PC-9 (cell line): ENCODE data around the gene ALKBH5. TPM values are rescaled to one million over a fixed set of nuclear protein-coding genes. Genes with fewer than 3 reads are reported as not detected.
A peak's percentile ranks its signal among the peaks of the same experiment; 100 is the strongest.

ENCODE experiments used
- BruUV-seq: library from RNA; stranded (reverse); fragments of 400-500 nt; replicated peaks from 2 replicates; lab custom pipeline; 2021; lab: Mats Ljungman, UMichigan
- CTCF ChIA-PET: fragments of 300-600 bp; sonication (Branson Sonifier 250); formaldehyde crosslinking; loops from one replicate; lab custom pipeline; 2022; ENCODE audit warnings: antibody characterized with exemption; lab: Charles Lee
- POLR2A ChIA-PET: fragments of 300-600 bp; sonication (Branson Sonifier 250); formaldehyde crosslinking; loops from one replicate; lab custom pipeline; 2022; ENCODE audit warnings: antibody characterized with exemption; ENCODE audit not compliant: unreplicated experiment; lab: Charles Lee
- DNase-seq, 2 experiments: peaks; one replicate each; pipeline versions ENCODE4 v3.0.0 to v3.0.0-alpha.2; 2015 to 2022; ENCODE audit warnings: mixed read lengths in 1 of 2
- H2AFZ ChIP-seq: fragments of 200-600 bp; sonication (generic); 2 replicates; pipeline ENCODE4 v1.8.1; 2017; ENCODE audit warnings: antibody characterized with exemption
- H3F3A ChIP-seq: fragments of 200-600 bp; sonication (generic); 2 replicates; pipeline ENCODE4 v1.8.1; 2017; ENCODE audit warnings: antibody characterized with exemption, mild to moderate bottlenecking, low read depth; ENCODE audit not compliant: insufficient read depth
- H3K27ac ChIP-seq: fragments of 200-600 bp; sonication (generic); 2 replicates; pipeline ENCODE4 v1.6.1; 2016; ENCODE audit warnings: mixed run types
- H3K27me3 ChIP-seq: fragments of 200-600 bp; sonication (generic); 2 replicates; pipeline ENCODE4 v1.6.1; 2016; ENCODE audit warnings: low read depth, mixed run types; ENCODE audit not compliant: insufficient read depth
- H3K36me3 ChIP-seq: fragments of 200-600 bp; sonication (generic); 2 replicates; pipeline ENCODE4 v1.6.1; 2016; ENCODE audit warnings: low read depth, mixed run types
- H3K4me1 ChIP-seq: fragments of 200-600 bp; sonication (generic); replicated peaks from 2 replicates; pipeline ENCODE4 v1.6.1; 2016; ENCODE audit warnings: mixed run types; ENCODE audit not compliant: insufficient read depth
- H3K4me2 ChIP-seq: fragments of 200-600 bp; sonication (generic); 2 replicates; pipeline ENCODE4 v1.6.1; 2017; ENCODE audit warnings: mixed run types
- H3K4me3 ChIP-seq: fragments of 200-600 bp; sonication (generic); 2 replicates; pipeline ENCODE4 v1.6.1; 2016; ENCODE audit warnings: mixed run types
- H3K79me2 ChIP-seq: fragments of 200-600 bp; sonication (generic); 2 replicates; pipeline ENCODE4 v1.6.1; 2017; ENCODE audit warnings: low read depth, mixed run types
- H3K9me2 ChIP-seq: fragments of 200-600 bp; sonication (generic); 2 replicates; pipeline ENCODE4 v1.8.1; 2017; ENCODE audit warnings: mild to moderate bottlenecking; ENCODE audit not compliant: insufficient read depth
- H3K9me3 ChIP-seq: fragments of 200-600 bp; sonication (generic); 2 replicates; pipeline ENCODE4 v1.8.1; 2016; ENCODE audit warnings: low read depth; ENCODE audit not compliant: insufficient read depth
- H4K20me1 ChIP-seq: fragments of 200-600 bp; sonication (generic); 2 replicates; pipeline ENCODE4 v1.8.1; 2017; ENCODE audit not compliant: insufficient read depth
- CTCF ChIP-seq: fragments of 200-600 bp; sonication (generic); conservative IDR thresholded peaks from 2 replicates; pipeline ENCODE4 v1.6.1; 2017; ENCODE audit warnings: mixed run types, antibody characterized with exemption, mild to moderate bottlenecking, moderate library complexity
- EZH2 ChIP-seq: fragments of 200-600 bp; sonication (generic); IDR thresholded peaks from 2 replicates; pipeline ENCODE4 v1.8.0; 2017; ENCODE audit warnings: antibody characterized with exemption, low read depth
- intact Hi-C: fragments of 100-400 bp; cut with micrococcal nuclease; formaldehyde crosslinking; loops from one replicate; pipeline ENCODE4 v1.10.0; 2022; ENCODE audit not compliant: unreplicated experiment
- total RNA-seq: library from RNA; stranded (reverse); gene quantifications from 2 replicates; pipeline ENCODE4 v1.2.3, GENCODE V29; 2021

The ALKBH5 gene
- total RNA-seq, 1 experiment from 2014 or later = 117 TPM

- Histone ChIP-seq H3K79me2 (no peaks in the 10 kb centered on the region), H3K27me3 (no peaks in the 10 kb centered on the region), H3K4me2 (no peak overlapping the region), H2AFZ (no peak overlapping the region), H3K27ac (no peak overlapping the region), H3F3A (0 out of 2 replicates have a peak, but pooled peaks cover 11% of the 10 kb centered on the region), H3K4me1 (peaks cover 5% of the 10 kb centered on the region; the same call in 1 of the 2 replicates), H3K9me3 (no peaks in the 10 kb centered on the region), H4K20me1 (no peaks in the 10 kb centered on the region), H3K4me3 (no peak overlapping the region), H3K9me2 (no peaks in the 10 kb centered on the region), H3K36me3 (no peaks in the 10 kb centered on the region)
- POLR2A ChIA-PET = no interaction called here
- no peak for TF ChIP-seq CTCF
- no peak for TF ChIP-seq EZH2
- DNase-seq = no peak
- no TSS peak for BruUV-seq
- intact Hi-C loops = no loop called here
- CTCF ChIA-PET = no interaction called here
Measured at GRCh38 chr17:18142417-18142816, 41.2 kb upstream of the ALKBH5 start.

- Histone ChIP-seq H3K4me3 (no peak overlapping the region), H3K4me1 (peaks cover 5% of the 10 kb centered on the region; the same call in 1 of the 2 replicates), H3K4me2 (no peak overlapping the region), H3K36me3 (no peaks in the 10 kb centered on the region), H3K79me2 (no peaks in the 10 kb centered on the region), H2AFZ (no peak overlapping the region), H3K27me3 (no peaks in the 10 kb centered on the region), H3F3A (0 out of 2 replicates have a peak, but pooled peaks cover 13% of the 10 kb centered on the region), H3K27ac (no peak overlapping the region), H3K9me3 (no peaks in the 10 kb centered on the region), H3K9me2 (no peaks in the 10 kb centered on the region), H4K20me1 (no peaks in the 10 kb centered on the region)
- no TSS peak for BruUV-seq
- ChIA-PET POLR2A (interaction anchor here (0.6 to 0.8 kb wide), 2 partner anchors 123 to 215 kb away, joined by 3 to 6 read pairs; no protein-coding TSS in a partner anchor), CTCF (no interaction called here)
- DNase-seq = no peak
- intact Hi-C loops = no loop called here
- no peak for TF ChIP-seq EZH2
- TF ChIP-seq CTCF = peak; percentile 57
Measured at GRCh38 chr17:18143044-18143936, 40.3 kb upstream of the ALKBH5 start.

- no TSS peak for BruUV-seq
- ChIA-PET CTCF (no interaction called here), POLR2A (interaction anchor here (0.6 to 0.7 kb wide), 3 partner anchors 122 to 1122 kb away, joined by 3 to 8 read pairs (median 3); no protein-coding TSS in a partner anchor)
- H3K27ac ChIP-seq = no peak overlapping the region
- TF ChIP-seq CTCF (no peak), EZH2 (no peak)
- H3K9me2 ChIP-seq = no peaks in the 10 kb centered on the region
- intact Hi-C loops = no loop called here
- DNase-seq = no peak
- H2AFZ ChIP-seq = no peak overlapping the region
- H3K4me2 ChIP-seq = no peak overlapping the region
- H3F3A ChIP-seq = 0 out of 2 replicates have a peak, but pooled peaks cover 13% of the 10 kb centered on the region
- H3K79me2 ChIP-seq = no peaks in the 10 kb centered on the region
- no peak overlapping the region for H3K4me3 ChIP-seq
- no peaks in the 10 kb centered on the region for H3K36me3 ChIP-seq
- H3K9me3 ChIP-seq = no peaks in the 10 kb centered on the region
- H3K27me3 ChIP-seq = no peaks in the 10 kb centered on the region
- H3K4me1 ChIP-seq = peaks cover 5% of the 10 kb centered on the region; the same call in 1 of the 2 replicates
- H4K20me1 ChIP-seq = no peaks in the 10 kb centered on the region
Measured at GRCh38 chr17:18144261-18144660, 39.4 kb upstream of the ALKBH5 start.
